Renal cortex interstitium (tissue), 3 donors: ENCODE data around the gene RYR1. TPM values are rescaled to one million over a fixed set of nuclear protein-coding genes. Genes with fewer than 3 reads are reported as not detected.

ENCODE experiments used
- polyA plus RNA-seq, 3 donors: library from polyadenylated mRNA; unstranded; fragments of 120-200 nt; gene quantifications; one replicate each; pipeline ENCODE4 v1.2.1, GENCODE V29; 2013; ENCODE audit not compliant: insufficient read length in 3 of 3

The RYR1 gene
- polyA plus RNA-seq, 3 donors, result 4.4 to 7.1 (median 5.3) TPM

Other genes starting within 250 kb of the RYR1 start
- gene DPF1, start 209.5 kb upstream of the RYR1 start, polyA plus RNA-seq, result 1 to 10 TPM; 1.2 to 1.6 (median 1.6) TPM
- gene PPP1R14A, start 177.3 kb upstream of the RYR1 start, polyA plus RNA-seq, result 10 to 100 TPM in 1 of 3 donors, 1 to 10 TPM in 2; 5.8 to 10.2 (median 7.8) TPM
- 100 to 1,000 TPM; 289 to 347 (median 320) TPM for gene SPINT2, start 169.1 kb upstream of the RYR1 start, polyA plus RNA-seq
- gene C19orf33, start 129.4 kb upstream of the RYR1 start, polyA plus RNA-seq, result 10 to 100 TPM in 1 of 3 donors, 1 to 10 TPM in 2; 4.8 to 11.3 (median 10.0) TPM
- gene YIF1B, start 117.7 kb upstream of the RYR1 start, polyA plus RNA-seq, result 10 to 100 TPM; 23.0 to 39.5 (median 33.8) TPM
- gene KCNK6, start 113.8 kb upstream of the RYR1 start, polyA plus RNA-seq, result 1 to 10 TPM; 3.0 to 4.0 (median 3.1) TPM
- gene CATSPERG, start 97.9 kb upstream of the RYR1 start, polyA plus RNA-seq, result 10 to 100 TPM in 1 of 3 donors, 1 to 10 TPM in 2; 4.6 to 11.6 (median 5.6) TPM
- 100 to 1,000 TPM; 152 to 180 (median 155) TPM for gene PSMD8, start 59.1 kb upstream of the RYR1 start, polyA plus RNA-seq
- gene GGN, start 45.7 kb upstream of the RYR1 start, polyA plus RNA-seq, result 1 to 10 TPM in 1 of 3 donors, under 1 TPM in 2; 0.40 to 1.0 (median 0.63) TPM
- gene SPRED3, start 45.0 kb upstream of the RYR1 start, polyA plus RNA-seq, result 1 to 10 TPM in 1 of 3 donors, under 1 TPM in 2; 0.80 to 1.6 (median 0.90) TPM
- 10 to 100 TPM; 10.4 to 20.5 (median 15.0) TPM for gene FAM98C, start 30.6 kb upstream of the RYR1 start, polyA plus RNA-seq
- gene RASGRP4, start 7.5 kb upstream of the RYR1 start, polyA plus RNA-seq, result 1 to 10 TPM in 2 of 3 donors, under 1 TPM in 1; 0.79 to 1.2 (median 1.0) TPM
- 1 to 10 TPM; 2.3 to 4.2 (median 3.9) TPM for gene MAP4K1, start 184.3 kb downstream of the RYR1 start, polyA plus RNA-seq
- 100 to 1,000 TPM; 314 to 356 (median 326) TPM for gene EIF3K, start 185.5 kb downstream of the RYR1 start, polyA plus RNA-seq
- gene ACTN4, start 214.0 kb downstream of the RYR1 start, polyA plus RNA-seq, result 100 to 1,000 TPM; 628 to 762 (median 713) TPM